Measurements from ENCODE around the gene LIN37.
"Not testable (repeated sequence)": the region's sequence is repeated elsewhere in the genome, so short reads cannot be mapped to it uniquely, and the experiment has no call there.

The LIN37 gene

GRCh38 chr19:35719402-35720162 is 28.8 kb upstream of the LIN37 start:
- no peak for DNase-seq (ENCODE audit: low read depth in 1 of 2, low spot score in 1 of 2)

DNA sequence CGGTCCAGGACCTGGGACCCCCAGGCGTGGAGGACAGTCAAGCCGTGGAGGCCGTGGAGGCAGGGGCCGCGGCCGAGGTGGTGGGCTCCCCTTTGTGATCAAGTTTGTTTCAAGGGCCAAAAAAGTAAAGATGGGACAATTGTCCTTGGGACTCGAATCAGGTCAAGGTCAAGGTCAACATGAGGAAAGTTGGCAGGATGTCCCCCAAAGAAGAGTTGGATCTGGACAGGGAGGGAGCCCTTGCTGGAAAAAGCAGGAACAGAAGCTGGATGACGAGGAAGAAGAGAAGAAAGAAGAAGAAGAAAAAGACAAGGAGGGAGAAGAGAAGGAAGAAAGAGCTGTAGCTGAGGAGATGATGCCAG is 28.2 kb upstream of the LIN37 start:
- DNase-seq (ENCODE audit: low read depth in 1 of 2, low spot score in 1 of 2): no peak

DNA sequence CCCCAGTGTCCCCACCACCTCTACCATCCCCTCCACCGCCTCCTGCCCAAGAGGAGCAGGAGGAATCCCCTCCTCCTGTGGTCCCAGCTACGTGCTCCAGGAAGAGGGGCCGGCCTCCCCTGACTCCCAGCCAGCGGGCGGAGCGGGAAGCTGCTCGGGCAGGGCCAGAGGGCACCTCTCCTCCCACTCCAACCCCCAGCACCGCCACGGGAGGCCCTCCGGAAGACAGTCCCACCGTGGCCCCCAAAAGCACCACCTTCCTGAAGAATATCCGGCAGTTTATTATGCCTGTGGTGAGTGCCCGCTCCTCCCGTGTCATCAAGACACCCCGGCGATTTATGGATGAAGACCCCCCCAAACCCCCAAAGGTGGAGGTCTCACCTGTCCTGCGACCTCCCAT is 27.7 kb upstream of the LIN37 start:
- DNase-seq (ENCODE audit: low read depth in 1 of 2, low spot score in 1 of 2): no peak

GRCh38 chr19:35721374-35721773 is 27.0 kb upstream of the LIN37 start:
- DNase-seq (ENCODE audit: low read depth in 1 of 2, low spot score in 1 of 2): no peak

DNA sequence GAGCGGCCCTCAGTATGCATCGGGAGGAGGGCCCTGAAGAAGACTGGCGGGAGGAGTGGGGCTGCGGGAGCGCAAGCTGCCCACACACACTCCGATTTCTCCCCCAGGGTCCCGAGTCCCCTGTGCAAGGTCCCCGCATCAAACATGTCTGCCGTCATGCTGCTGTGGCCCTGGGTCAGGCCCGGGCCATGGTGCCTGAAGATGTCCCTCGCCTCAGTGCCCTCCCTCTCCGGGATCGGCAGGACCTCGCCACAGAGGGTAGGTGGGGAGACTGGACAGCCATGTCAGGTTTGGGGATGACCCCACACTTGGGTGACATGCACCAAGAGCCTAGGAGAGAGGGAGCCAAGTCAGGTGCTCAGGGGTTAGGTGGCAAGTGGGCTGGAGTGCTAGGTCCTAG is 25.9 kb upstream of the LIN37 start:
- no peak for DNase-seq (ENCODE audit: low read depth in 1 of 2, low spot score in 1 of 2)

- no peak for DNase-seq (ENCODE audit: low read depth in 1 of 2, low spot score in 1 of 2)
These were observed 25.5 kb upstream of the LIN37 start for GRCh38 chr19:35722897-35723296.

DNA sequence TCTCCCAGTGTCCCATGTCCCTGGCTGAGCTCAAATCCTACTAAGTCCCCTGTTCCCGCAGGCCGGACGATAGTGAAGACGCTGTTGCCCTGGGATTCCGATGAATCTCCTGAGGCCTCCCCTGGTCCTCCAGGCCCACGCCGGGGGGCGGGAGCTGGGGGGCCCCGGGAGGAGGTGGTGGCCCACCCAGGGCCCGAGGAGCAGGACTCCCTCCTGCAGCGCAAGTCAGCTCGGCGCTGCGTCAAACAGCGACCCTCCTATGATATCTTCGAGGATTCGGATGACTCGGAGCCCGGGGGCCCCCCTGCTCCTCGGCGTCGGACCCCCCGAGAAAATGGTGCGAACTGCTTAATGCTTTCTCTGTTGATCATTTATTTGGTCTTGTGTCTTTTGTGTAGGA is 24.7 kb upstream of the LIN37 start:
- no peak for DNase-seq (ENCODE audit: low read depth in 1 of 2, low spot score in 1 of 2)

GRCh38 chr19:35724132-35724531 is 24.2 kb upstream of the LIN37 start:
- not testable (repeated sequence) for DNase-seq (ENCODE audit: low read depth in 1 of 2, low spot score in 1 of 2)

GRCh38 chr19:35724560-35724959 is 23.8 kb upstream of the LIN37 start:
- no peak for DNase-seq (ENCODE audit: low read depth in 1 of 2, low spot score in 1 of 2)

DNA sequence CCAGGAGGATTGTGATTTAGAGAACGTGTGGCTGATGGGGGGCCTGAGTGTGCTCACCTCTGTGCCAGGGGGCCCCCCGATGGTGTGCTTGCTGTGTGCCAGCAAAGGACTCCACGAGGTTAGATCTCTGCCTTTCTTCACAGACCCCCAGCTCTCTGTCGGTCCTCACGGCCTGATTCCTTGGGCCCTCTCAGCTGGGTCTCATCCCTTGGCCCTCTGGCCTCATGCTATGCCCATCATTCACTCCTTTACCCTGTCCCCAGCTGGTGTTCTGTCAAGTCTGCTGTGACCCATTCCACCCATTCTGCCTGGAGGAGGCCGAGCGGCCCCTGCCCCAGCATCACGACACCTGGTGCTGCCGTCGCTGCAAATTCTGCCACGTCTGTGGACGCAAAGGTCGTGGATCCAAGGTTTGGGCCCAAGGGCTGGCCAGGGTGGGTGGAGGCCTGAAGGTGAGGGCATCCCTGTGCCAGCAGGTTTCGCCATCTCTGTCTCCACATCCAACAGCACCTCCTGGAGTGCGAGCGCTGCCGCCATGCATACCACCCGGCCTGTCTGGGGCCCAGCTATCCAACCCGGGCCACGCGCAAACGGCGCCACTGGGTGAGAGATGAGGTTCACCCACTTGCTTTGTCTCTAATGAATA is 23.0 kb upstream of the LIN37 start:
- no peak for DNase-seq (ENCODE audit: low read depth in 1 of 2, low spot score in 1 of 2)

GRCh38 chr19:35727053-35727955 is 21.1 kb upstream of the LIN37 start:
- no peak for DNase-seq (ENCODE audit: low read depth in 1 of 2, low spot score in 1 of 2)

DNA sequence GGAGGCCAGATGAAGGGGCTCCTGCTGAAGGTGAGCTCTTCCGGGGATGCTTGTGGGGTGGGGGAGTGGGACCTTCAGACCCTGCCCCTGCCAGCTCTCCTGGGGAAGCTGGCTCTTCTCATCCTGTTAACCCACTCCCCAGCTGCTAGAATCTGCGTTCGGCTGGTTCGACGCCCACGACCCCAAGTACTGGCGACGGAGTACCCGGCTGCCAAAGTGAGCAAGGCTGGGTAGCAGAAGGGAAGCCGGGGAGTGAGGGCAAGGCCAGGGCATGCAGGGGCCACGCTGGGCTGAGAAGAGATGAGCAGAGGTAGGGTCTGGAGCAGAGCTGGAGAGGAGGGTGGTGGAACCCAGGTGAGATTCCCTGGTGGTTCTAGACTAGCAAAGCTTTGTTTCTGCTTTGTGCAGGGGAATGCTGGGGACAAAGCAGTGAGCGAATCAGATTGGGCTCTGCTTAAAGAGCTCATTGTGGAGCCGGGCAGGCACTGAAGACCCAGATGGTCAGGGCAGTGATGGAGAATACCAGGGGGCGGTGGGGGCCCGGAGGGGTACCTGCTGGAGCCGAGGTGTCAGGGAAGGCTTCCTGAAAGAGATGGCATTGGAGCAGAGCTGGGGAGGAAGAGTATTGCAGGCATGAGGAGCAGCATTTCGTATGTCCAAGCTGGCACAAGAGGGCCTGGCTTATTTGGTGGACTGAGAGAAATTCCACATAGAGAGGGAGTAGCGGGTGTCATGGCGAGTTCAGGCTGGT is 20.2 kb upstream of the LIN37 start:
- no peak for DNase-seq (ENCODE audit: low read depth in 1 of 2, low spot score in 1 of 2)

DNA sequence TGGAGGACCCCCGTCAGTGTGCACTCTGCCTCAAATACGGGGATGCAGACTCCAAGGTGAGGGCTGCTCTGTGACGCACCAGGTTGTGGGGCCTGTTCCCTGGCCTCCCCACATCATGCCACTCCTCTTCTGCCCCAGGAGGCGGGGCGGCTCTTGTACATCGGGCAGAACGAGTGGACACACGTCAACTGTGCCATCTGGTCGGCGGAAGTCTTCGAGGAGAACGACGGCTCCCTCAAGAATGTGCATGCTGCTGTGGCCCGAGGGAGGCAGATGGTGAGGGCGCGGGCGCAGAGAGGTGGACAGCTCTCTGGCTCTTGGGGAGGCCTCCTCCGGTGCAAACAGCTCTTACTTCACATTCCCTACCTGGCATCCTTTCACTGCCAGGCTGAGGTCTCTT is 19.4 kb upstream of the LIN37 start:
- DNase-seq (ENCODE audit: low read depth in 1 of 2, low spot score in 1 of 2): no peak

GRCh38 chr19:35729763-35730162 is 18.6 kb upstream of the LIN37 start:
- no peak for DNase-seq (ENCODE audit: low read depth in 1 of 2, low spot score in 1 of 2)

- no peak for DNase-seq (ENCODE audit: low read depth in 1 of 2, low spot score in 1 of 2)
These were observed 18.1 kb upstream of the LIN37 start for GRCh38 chr19:35730326-35730725.

DNA sequence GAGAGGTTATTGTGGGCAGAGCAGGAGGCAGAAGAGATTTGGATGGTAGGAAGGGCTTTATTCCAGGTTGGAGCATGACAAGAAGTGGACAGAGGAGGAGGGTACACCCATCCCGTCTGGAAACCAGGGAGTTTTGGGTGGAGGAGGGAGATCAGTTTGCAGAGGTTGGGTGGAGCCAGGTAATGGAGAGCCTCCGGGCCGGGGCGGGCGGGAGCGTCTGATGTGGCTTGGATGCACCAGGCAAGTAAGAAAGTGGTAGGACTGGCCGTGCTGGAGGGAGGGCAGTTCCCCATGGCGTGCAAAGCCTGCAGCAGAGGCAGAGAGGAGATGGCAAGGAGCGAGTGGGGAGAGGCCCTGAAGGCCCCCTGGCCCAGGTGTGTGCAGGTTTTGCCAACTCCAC is 17.0 kb upstream of the LIN37 start:
- no peak for DNase-seq (ENCODE audit: low read depth in 1 of 2, low spot score in 1 of 2)

DNA sequence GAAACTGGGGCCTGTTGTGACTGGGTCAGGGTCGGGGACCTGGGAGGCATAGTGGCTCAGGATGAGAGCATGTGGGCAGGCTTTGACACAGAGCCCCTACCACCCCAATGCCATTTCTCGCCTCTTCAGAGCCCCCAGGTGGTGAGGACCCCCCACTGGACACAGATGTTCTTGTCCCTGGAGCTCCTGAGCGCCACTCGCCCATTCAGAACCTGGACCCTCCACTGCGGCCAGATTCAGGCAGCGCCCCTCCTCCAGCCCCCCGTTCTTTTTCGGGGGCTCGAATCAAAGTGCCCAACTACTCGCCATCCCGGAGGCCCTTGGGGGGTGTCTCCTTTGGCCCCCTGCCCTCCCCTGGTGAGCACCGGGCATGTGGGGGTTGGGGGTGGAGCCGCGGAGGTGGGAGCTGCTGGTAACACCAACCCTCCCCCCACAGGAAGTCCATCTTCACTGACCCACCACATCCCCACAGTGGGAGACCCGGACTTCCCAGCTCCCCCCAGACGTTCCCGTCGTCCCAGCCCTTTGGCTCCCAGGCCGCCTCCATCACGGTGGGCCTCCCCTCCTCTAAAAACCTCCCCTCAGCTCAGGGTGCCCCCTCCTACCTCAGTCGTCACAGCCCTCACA is 16.5 kb upstream of the LIN37 start:
- no peak for DNase-seq (ENCODE audit: low read depth in 1 of 2, low spot score in 1 of 2)

DNA sequence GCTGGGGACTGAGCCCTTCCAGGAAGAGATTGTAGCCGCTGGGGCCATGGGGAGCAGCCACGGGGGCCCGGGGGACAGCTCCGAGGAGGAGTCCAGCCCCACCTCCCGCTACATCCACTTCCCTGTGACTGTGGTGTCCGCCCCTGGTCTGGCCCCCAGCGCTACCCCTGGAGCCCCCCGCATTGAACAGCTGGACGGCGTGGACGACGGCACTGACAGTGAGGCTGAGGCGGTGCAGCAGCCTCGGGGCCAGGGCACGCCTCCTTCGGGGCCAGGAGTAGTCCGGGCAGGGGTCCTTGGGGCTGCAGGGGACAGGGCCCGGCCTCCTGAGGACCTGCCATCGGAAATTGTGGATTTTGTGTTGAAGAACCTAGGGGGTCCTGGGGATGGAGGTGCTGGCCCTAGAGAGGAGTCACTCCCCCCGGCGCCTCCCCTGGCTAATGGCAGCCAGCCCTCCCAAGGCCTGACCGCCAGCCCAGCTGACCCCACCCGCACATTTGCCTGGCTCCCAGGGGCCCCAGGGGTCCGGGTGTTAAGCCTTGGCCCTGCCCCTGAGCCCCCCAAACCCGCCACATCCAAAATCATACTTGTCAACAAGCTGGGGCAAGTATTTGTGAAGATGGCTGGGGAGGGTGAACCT is 15.7 kb upstream of the LIN37 start:
- no peak for DNase-seq (ENCODE audit: low read depth in 1 of 2, low spot score in 1 of 2)

GRCh38 chr19:35733180-35734125 is 14.9 kb upstream of the LIN37 start:
- no peak for DNase-seq (ENCODE audit: low read depth in 1 of 2, low spot score in 1 of 2)

Data from activated T-helper 1 cell treated with anti-CD3 and anti-CD28 coated beads, Interleukin-2, amount 50 U/mL, for 16 hours (primary cell).